LNCAP (cell line): ENCODE data around the gene ACTL7B.

Source experiments
- TF ChIP-seq, protein P1 (sequence below): fragments of 450-650 bp; IDR thresholded peaks from 2 replicates; pipeline ENCODE4 v1.5.1; 2017; ENCODE audit warnings: mild to moderate bottlenecking

ACTL7B gene

DNA sequence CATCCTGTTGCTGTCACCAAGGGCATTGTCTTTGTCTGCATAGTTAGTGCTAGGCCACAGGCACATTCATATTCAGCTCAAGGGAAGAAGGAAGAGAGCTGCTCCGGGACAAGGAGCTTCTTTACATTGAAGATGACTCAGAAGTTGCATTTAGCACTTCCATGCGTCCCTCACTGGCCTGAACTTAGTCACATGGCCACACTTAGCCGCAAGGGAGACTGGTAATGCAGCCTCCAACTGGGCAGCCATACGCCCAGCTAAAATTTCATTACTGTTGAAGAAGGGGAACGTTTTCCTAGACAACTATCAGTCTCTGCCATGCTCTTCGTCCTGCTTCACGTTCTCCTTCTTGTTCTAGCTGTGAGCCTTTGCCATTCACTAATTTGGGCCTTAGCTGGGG, 20.0 kb downstream of the ACTL7B start:
- TF ChIP-seq, protein P1, sequence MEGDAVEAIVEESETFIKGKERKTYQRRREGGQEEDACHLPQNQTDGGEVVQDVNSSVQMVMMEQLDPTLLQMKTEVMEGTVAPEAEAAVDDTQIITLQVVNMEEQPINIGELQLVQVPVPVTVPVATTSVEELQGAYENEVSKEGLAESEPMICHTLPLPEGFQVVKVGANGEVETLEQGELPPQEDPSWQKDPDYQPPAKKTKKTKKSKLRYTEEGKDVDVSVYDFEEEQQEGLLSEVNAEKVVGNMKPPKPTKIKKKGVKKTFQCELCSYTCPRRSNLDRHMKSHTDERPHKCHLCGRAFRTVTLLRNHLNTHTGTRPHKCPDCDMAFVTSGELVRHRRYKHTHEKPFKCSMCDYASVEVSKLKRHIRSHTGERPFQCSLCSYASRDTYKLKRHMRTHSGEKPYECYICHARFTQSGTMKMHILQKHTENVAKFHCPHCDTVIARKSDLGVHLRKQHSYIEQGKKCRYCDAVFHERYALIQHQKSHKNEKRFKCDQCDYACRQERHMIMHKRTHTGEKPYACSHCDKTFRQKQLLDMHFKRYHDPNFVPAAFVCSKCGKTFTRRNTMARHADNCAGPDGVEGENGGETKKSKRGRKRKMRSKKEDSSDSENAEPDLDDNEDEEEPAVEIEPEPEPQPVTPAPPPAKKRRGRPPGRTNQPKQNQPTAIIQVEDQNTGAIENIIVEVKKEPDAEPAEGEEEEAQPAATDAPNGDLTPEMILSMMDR, result no peak

DNA sequence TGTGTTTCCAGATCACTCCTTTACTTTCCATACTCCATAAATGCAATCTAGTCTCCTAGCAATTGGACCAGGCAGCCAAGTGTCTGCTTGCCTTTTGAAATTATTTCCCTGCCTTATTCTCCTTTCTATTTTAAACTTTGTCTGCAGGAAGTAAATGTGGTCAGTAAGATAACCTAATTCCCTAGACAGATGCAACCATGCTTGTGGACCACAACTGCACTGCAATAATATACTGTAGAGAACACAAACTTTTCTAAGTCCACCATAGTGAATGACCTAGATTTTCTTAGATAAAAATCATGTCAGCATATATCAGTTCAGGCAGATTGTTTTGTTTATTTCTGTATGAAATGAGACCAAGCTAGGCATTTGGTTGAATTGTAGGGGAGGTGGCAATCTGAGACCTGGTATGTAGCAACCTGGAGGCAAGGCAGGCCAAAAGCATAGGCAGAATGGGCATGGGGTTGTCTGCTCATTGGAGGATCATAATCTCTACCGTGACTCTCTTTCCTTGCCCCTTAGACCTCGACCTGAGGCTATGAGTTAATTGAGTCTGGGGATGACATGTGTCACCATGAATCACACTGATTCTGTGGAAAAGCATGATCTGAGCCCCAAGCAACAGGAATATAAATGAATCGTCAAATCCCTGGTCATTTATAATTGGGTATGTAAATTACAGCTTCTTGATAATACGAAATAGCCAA, 20.7 kb downstream of the ACTL7B start:
- TF ChIP-seq, protein P1, result no peak

DNA sequence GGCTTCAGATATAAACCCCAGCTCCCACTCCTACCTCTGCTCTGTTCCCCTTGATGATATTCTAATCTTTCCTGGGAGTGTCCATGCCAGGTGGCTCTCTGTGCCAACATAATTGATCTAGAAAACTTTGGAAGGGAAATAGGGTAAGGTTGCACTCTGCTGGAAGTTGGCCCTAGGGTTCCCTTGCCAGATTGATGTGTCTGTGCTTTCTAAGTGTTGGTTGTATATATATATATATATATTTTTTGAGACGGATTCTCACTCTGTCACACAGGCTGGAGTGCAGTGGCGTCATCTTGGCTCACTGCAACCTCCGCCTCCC, 23.6 kb downstream of the ACTL7B start:
- TF ChIP-seq, protein P1, result no peak

DNA sequence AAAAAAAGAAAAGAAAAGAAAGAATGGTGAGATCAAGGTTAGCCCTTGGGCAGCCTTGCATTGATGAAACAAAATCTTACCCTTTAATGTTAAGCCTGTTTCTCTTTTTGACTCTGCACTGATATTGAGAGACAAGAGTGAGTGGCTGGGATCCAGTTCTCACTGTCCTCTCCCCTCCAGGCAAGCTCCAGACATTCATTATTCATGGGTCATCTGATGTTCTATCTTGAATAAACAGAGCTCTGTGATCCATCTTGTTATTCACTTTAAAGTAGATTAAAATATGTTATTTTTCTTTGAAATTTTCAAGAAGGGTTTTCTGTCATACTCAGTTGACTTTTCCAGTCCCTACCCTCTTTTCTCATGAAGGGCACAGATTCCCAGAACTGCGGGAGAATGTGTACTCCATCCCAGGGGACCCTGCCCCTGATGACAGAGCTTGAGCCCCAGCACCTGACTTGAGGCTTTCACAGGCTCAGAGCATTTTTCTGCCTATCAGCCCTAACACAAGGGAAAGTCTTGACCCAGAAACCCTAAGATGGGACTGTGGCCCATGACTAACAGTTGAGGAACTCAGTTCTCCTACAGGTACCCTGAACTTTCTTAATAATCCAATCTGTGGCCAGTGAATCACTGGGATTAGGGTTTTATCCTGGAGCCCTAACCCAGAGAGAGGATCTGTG, 24.1 kb downstream of the ACTL7B start:
- TF ChIP-seq, protein P1, result no peak

DNA sequence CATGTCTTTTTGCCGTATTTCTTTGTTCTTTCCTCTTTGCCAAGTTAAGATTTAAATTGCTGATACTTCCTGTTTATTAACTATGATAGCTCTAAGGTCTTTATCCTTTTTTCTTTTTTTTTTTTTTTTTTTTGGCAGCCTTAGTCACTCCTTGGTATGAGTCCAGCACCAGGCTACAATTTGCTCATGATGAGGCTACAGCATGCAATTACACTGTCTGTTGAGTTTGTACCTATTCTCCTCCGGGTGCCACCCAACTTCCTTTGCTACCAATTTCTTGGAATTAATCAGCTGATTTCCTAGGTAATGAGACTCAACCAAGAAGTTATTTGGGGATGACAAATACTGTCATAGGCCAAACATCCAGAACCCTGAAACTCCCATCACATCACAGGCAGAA, 25.5 kb downstream of the ACTL7B start:
- TF ChIP-seq, protein P1, result no peak

DNA sequence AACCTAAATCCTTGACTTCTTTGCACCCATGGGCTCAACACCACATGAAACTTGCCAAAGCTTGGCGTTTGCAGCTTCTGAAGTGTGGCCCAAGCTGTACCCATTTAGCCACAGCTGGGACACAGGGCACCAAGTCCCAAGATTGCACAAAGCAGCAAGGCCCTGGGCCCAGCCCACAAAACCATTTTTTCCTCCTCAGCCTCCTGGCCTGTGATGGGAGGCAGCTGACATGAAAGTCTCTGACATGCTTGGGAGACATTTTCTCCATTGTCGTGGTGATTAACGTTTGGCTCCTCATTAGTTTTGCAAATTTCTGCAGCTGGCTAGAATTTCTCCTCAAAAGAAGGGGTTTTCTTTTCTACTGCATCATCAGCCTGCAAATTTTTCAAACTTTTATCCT, 32.0 kb downstream of the ACTL7B start:
- TF ChIP-seq, protein P1, result no peak

DNA sequence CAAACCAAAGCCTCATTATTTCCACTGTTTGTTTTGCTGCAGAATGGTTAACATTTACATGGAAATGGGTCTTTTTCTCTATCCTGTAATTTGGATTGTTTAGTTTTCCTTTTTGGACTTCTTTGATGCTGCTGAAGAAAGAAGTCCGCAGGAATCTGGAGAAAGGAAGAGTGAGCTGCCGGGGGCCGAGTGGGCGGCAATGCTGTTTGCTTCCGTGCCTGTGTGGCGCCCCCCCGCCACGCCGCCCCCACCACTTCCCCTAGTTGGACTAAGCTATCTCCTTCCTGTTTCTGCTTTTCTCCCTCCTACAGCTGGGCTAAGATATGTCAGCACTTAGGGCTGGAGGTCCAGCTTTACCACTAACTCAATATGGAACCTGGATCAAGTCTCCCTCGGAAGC, 39.7 kb downstream of the ACTL7B start:
- TF ChIP-seq, protein P1, result no peak

DNA sequence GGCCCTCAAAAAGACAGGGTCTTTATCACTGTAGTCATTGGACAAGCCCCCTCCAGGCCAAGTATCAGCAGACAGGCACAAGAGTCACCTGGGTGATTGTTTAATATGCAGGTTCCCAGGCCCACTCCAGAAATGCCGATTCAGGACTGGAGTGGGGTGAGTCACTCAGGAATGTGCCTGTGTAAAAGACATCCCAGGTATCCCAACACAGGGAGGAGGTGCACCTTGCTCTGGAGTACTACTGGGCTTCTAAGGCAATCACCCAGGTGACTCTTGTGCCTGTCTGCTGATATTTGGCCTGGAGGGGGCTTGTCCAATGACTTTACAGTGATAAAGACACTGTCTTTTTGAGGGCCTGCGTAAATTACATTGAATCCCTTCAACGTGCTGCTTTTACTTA, 40.6 kb downstream of the ACTL7B start:
- TF ChIP-seq, protein P1, result no peak
